Muscle of leg (tissue), 11 donors: ENCODE data around the gene C17orf67. TPM values are rescaled to one million over a fixed set of nuclear protein-coding genes. Genes with fewer than 3 reads are reported as not detected.

Experiments
- DNase-seq: peaks from one replicate; pipeline ENCODE4 v3.0.0; 2013
- H3K27ac ChIP-seq: one replicate; pipeline ENCODE4 v1.5.1; 2013; ENCODE audit warnings: mild to moderate bottlenecking, low read length, control low read depth
- H3K27me3 ChIP-seq: one replicate; pipeline ENCODE4 v1.6.1; 2013; ENCODE audit warnings: low read length; ENCODE audit not compliant: control insufficient read depth, insufficient read depth
- H3K36me3 ChIP-seq: one replicate; pipeline ENCODE4 v1.6.1; 2013; ENCODE audit warnings: low read length; ENCODE audit not compliant: control insufficient read depth, insufficient read depth
- H3K4me1 ChIP-seq: one replicate; pipeline ENCODE4 v1.6.1; 2013; ENCODE audit warnings: low read length; ENCODE audit not compliant: control insufficient read depth, insufficient read depth
- H3K4me3 ChIP-seq: one replicate; pipeline ENCODE4 v1.5.1; 2013; ENCODE audit warnings: low read length, control low read depth
- H3K9me3 ChIP-seq: replicated peaks from 2 replicates; pipeline ENCODE4 v1.6.1; 2013; ENCODE audit warnings: low read depth, low read length; ENCODE audit not compliant: control insufficient read depth
- WGBS: methylation state at CpG from one replicate; pipeline ENCODE4 v1.1.5; 2013; ENCODE audit warnings: missing lambda C conversion rate; ENCODE audit not compliant: insufficient coverage; 5-methylcytosine and 5-hydroxymethylcytosine counted together
- polyA plus RNA-seq, 8 donors: library from polyadenylated mRNA; unstranded; fragments of 120-200 nt; gene quantifications; one replicate each; pipeline versions ENCODE4 v1.2.1 to v1.2.3, GENCODE V29; 2013; ENCODE audit warnings: inconsistent platforms in 1 of 8, low replicate concordance in 1 of 8; ENCODE audit not compliant: insufficient read length in 8 of 8, insufficient read depth in 1 of 8
- total RNA-seq: library from RNA; stranded (reverse); fragments of 120-200 nt; gene quantifications from one replicate; pipeline ENCODE4 v1.2.4, GENCODE V29; 2013

Gene C17orf67
- total and polyA plus RNA-seq, 9 donors: 1.3 to 2.3 (median 1.9) TPM

GRCh38 chr17:56834380-56835263, 902 bp upstream of the C17orf67 start:
- 5% methylated on average over 78 of the region's 81 CpGs for WGBS
- no peaks in the 10 kb centered on the region for H3K27me3 ChIP-seq
- no peaks in the 10 kb centered on the region for H3K36me3 ChIP-seq
- H3K9me3 ChIP-seq: no peaks in the 10 kb centered on the region
- H3K27ac ChIP-seq: peak overlapping the region; percentile 37
- peak; percentile 33 for DNase-seq
- H3K4me3 ChIP-seq: peak overlapping the region; percentile 60
- H3K4me1 ChIP-seq: peaks cover 17% of the 10 kb centered on the region

- H3K4me1 ChIP-seq: peaks cover 17% of the 10 kb centered on the region
- WGBS: under 1% methylated on average over 94 of the region's 95 CpGs
- peak; percentile 64 for DNase-seq
These were observed 487 bp downstream of the C17orf67 start for GRCh38 chr17:56833057-56833808.

GRCh38 chr17:56832446-56832845, 1.3 kb downstream of the C17orf67 start:
- 86% methylated on average over 1 of the region's 4 CpGs for WGBS
- H3K9me3 ChIP-seq: no peaks in the 10 kb centered on the region
- H3K27ac ChIP-seq: no peak overlapping the region
- peaks cover 17% of the 10 kb centered on the region for H3K4me1 ChIP-seq
- peaks cover 4% of the 10 kb centered on the region for H3K36me3 ChIP-seq
- DNase-seq: no peak
- peak overlapping the region; percentile 69 for H3K4me3 ChIP-seq
- H3K27me3 ChIP-seq: no peaks in the 10 kb centered on the region

More at GRCh38 chr17:56833057-56833808, 487 bp downstream of the C17orf67 start:
- H3K27me3 ChIP-seq: no peaks in the 10 kb centered on the region
- no peaks in the 10 kb centered on the region for H3K36me3 ChIP-seq
- no peaks in the 10 kb centered on the region for H3K9me3 ChIP-seq
- H3K27ac ChIP-seq: peak overlapping the region; percentile 70
- peak overlapping the region; percentile 69 for H3K4me3 ChIP-seq

GRCh38 chr17:56831369-56832095, 2.2 kb downstream of the C17orf67 start:
- no peak overlapping the region for H3K27ac ChIP-seq

GRCh38 chr17:56830726-56831368, 2.9 kb downstream of the C17orf67 start:
- DNase-seq: no peak
- Histone ChIP-seq H3K27ac (no peak overlapping the region), H3K4me1 (peaks cover 17% of the 10 kb centered on the region), H3K27me3 (no peaks in the 10 kb centered on the region), H3K36me3 (peaks cover 4% of the 10 kb centered on the region), H3K4me3 (no peak overlapping the region), H3K9me3 (no peaks in the 10 kb centered on the region)
- 93% methylated on average over 6 of the region's 7 CpGs for WGBS

More at GRCh38 chr17:56831369-56832095, 2.2 kb downstream of the C17orf67 start:
- H3K9me3 ChIP-seq: no peaks in the 10 kb centered on the region
- no peak for DNase-seq
- no peaks in the 10 kb centered on the region for H3K27me3 ChIP-seq
- H3K4me1 ChIP-seq: peaks cover 17% of the 10 kb centered on the region
- no peak overlapping the region for H3K4me3 ChIP-seq
- WGBS: 92% methylated on average over 13 of the region's 16 CpGs
- H3K36me3 ChIP-seq: peaks cover 4% of the 10 kb centered on the region

GRCh38 chr17:56826611-56827414, 6.9 kb downstream of the C17orf67 start:
- Histone ChIP-seq H3K9me3 (no peaks in the 10 kb centered on the region), H3K36me3 (peaks cover 4% of the 10 kb centered on the region), H3K27ac (no peak overlapping the region), H3K27me3 (no peaks in the 10 kb centered on the region), H3K4me1 (no peaks in the 10 kb centered on the region), H3K4me3 (no peak overlapping the region)
- 93% methylated on average over 2 of the region's 4 CpGs for WGBS
- DNase-seq: no peak

GRCh38 chr17:56824503-56824902, 9.2 kb downstream of the C17orf67 start:
- Histone ChIP-seq H3K4me1 (no peaks in the 10 kb centered on the region), H3K36me3 (peaks cover 4% of the 10 kb centered on the region), H3K27me3 (no peaks in the 10 kb centered on the region), H3K9me3 (no peaks in the 10 kb centered on the region), H3K4me3 (no peak overlapping the region), H3K27ac (no peak overlapping the region)
- WGBS: no CpG with 5 or more reads among the region's 1 CpG
- DNase-seq: no peak

GRCh38 chr17:56823848-56824247, 9.9 kb downstream of the C17orf67 start:
- peaks cover 4% of the 10 kb centered on the region for H3K36me3 ChIP-seq
- DNase-seq: no peak
- no peak overlapping the region for H3K27ac ChIP-seq
- no peaks in the 10 kb centered on the region for H3K4me1 ChIP-seq
- H3K4me3 ChIP-seq: no peak overlapping the region
- no peaks in the 10 kb centered on the region for H3K9me3 ChIP-seq
- WGBS: 63% methylated on average over 1 of the region's 2 CpGs
- no peaks in the 10 kb centered on the region for H3K27me3 ChIP-seq

- peak; percentile 16 for DNase-seq
- no peak overlapping the region for H3K27ac ChIP-seq
- peaks cover under 1% of the 10 kb centered on the region for H3K36me3 ChIP-seq
- no peaks in the 10 kb centered on the region for H3K4me1 ChIP-seq
- 47% methylated on average over 2 of the region's 5 CpGs for WGBS
- no peaks in the 10 kb centered on the region for H3K27me3 ChIP-seq
- H3K4me3 ChIP-seq: no peak overlapping the region
- no peaks in the 10 kb centered on the region for H3K9me3 ChIP-seq
These were observed 11.0 kb downstream of the C17orf67 start for GRCh38 chr17:56822725-56823124.
